A673 (cell line): Measurements from ENCODE around the gene ACSL4. TPM values are rescaled to one million over a fixed set of nuclear protein-coding genes. Genes with fewer than 3 reads are reported as not detected.

Source experiments
- BruUV-seq: library from RNA; stranded (reverse); fragments of 400-500 nt; replicated peaks from 2 replicates; lab custom pipeline; 2021; lab: Mats Ljungman, UMichigan
- CTCF ChIA-PET: fragments of 300-600 bp; sonication (Branson Sonifier 250); formaldehyde crosslinking; loops from one replicate; lab custom pipeline; 2022; ENCODE audit warnings: antibody characterized with exemption; lab: Charles Lee
- POLR2A ChIA-PET: fragments of 300-600 bp; sonication (Branson Sonifier 250); formaldehyde crosslinking; loops from one replicate; lab custom pipeline; 2022; ENCODE audit warnings: antibody characterized with exemption; ENCODE audit not compliant: low non-redundant PET; lab: Charles Lee
- DNase-seq: peaks from one replicate; pipeline ENCODE4 v3.0.0-alpha.2; 2015; ENCODE audit warnings: low spot score
- H3K27ac ChIP-seq: fragments of 200-600 bp; sonication (generic); 2 replicates; pipeline ENCODE4 v1.5.1; 2016; ENCODE audit warnings: mixed run types, low read depth, mild to moderate bottlenecking, mixed read lengths, antibody characterized with exemption, low read length; ENCODE audit not compliant: poor library complexity, severe bottlenecking
- H3K27me3 ChIP-seq: fragments of 200-600 bp; sonication (generic); replicated peaks from 2 replicates; pipeline ENCODE4 v1.6.1; 2017; ENCODE audit warnings: mixed run types, low read depth, mild to moderate bottlenecking, mixed read lengths, antibody characterized with exemption, low read length; ENCODE audit not compliant: insufficient read depth, poor library complexity
- H3K36me3 ChIP-seq: fragments of 200-600 bp; sonication (generic); 2 replicates; pipeline ENCODE4 v1.6.1; 2016; ENCODE audit warnings: mixed run types, mild to moderate bottlenecking, mixed read lengths, antibody characterized with exemption, low read length; ENCODE audit not compliant: insufficient read depth, poor library complexity, severe bottlenecking
- H3K4me1 ChIP-seq: fragments of 200-600 bp; sonication (generic); 2 replicates; pipeline ENCODE4 v1.6.1; 2017; ENCODE audit warnings: mixed run types, mild to moderate bottlenecking, mixed read lengths, antibody characterized with exemption, low read length; ENCODE audit not compliant: insufficient read depth, poor library complexity, severe bottlenecking
- H3K4me3 ChIP-seq: fragments of 200-600 bp; sonication (generic); 2 replicates; pipeline ENCODE4 v1.5.1; 2016; ENCODE audit warnings: low read depth, mixed run types, mild to moderate bottlenecking, mixed read lengths, low read length; ENCODE audit not compliant: poor library complexity, severe bottlenecking
- H3K9me3 ChIP-seq: fragments of 200-600 bp; sonication (generic); 2 replicates; pipeline ENCODE4 v1.6.1; 2016; ENCODE audit warnings: mixed run types, low read depth, mild to moderate bottlenecking, mixed read lengths, antibody characterized with exemption, low read length; ENCODE audit not compliant: poor library complexity, severe bottlenecking
- CTCF ChIP-seq: fragments of 300-800, 200-600 bp; sonication (generic); conservative IDR thresholded peaks from 2 replicates; pipeline ENCODE4 v1.5.1; 2017; ENCODE audit warnings: low read depth, mild to moderate bottlenecking, antibody characterized with exemption, low read length, moderate library complexity, mixed read lengths
- EZH2 ChIP-seq: fragments of 200-600 bp; sonication (generic); IDR thresholded peaks from 2 replicates; pipeline ENCODE4 v1.6.1; 2017; ENCODE audit warnings: borderline replicate concordance, low read depth, mild to moderate bottlenecking, mixed read lengths, antibody characterized with exemption, low read length; ENCODE audit not compliant: poor library complexity, severe bottlenecking
- intact Hi-C: fragments of 100-400 bp; cut with micrococcal nuclease; formaldehyde crosslinking; loops from one replicate; pipeline ENCODE4 v1.10.0; 2022; ENCODE audit not compliant: unreplicated experiment
- total RNA-seq: library from RNA; stranded (reverse); gene quantifications from 2 replicates; pipeline ENCODE4 v1.2.3, GENCODE V29; 2021

ACSL4 gene
- total RNA-seq, 1 experiment from 2014 or later = 59.7 TPM

GRCh38 chrX:109626637-109627036 lies 106.4 kb downstream of the ACSL4 start:
- no peak for TF ChIP-seq CTCF
- no peak for TF ChIP-seq EZH2
- Histone ChIP-seq H3K4me3 (no peak overlapping the region), H3K27ac (no peak overlapping the region), H3K36me3 (no peaks in the 10 kb centered on the region), H3K4me1 (no peaks in the 10 kb centered on the region), H3K9me3 (no peaks in the 10 kb centered on the region), H3K27me3 (no peaks in the 10 kb centered on the region)
- intact Hi-C loops = no loop called here
- ChIA-PET CTCF (no interaction called here), POLR2A (no interaction called here)
- no peak for DNase-seq
- BruUV-seq = no TSS peak

GRCh38 chrX:109624641-109625616 lies 108.1 kb downstream of the ACSL4 start, which contains the start of gene KCNE5:
TSS of gene KCNE5 (minus strand) at chrX:109625172. CDS start at chrX:109625020, 152 bp downstream.
- no peaks in the 10 kb centered on the region for H3K27me3 ChIP-seq
- H3K27ac ChIP-seq = no peak within 1 kb of the TSS
- CTCF ChIA-PET = no interaction called here
- H3K9me3 ChIP-seq = no peaks in the 10 kb centered on the region
- H3K4me1 ChIP-seq = no peaks in the 10 kb centered on the region
- POLR2A ChIA-PET = no interaction called here
- TF ChIP-seq CTCF = no peak
- no peak for TF ChIP-seq EZH2
- intact Hi-C loops = no loop called here
- no peak within 1 kb of the TSS for H3K4me3 ChIP-seq
- DNase-seq = no peak
- no TSS peak for BruUV-seq
- H3K36me3 ChIP-seq = no peaks in the 10 kb centered on the region

- POLR2A ChIA-PET = no interaction called here
- BruUV-seq = no TSS peak
- Histone ChIP-seq H3K9me3 (no peaks in the 10 kb centered on the region), H3K4me1 (no peaks in the 10 kb centered on the region), H3K36me3 (no peaks in the 10 kb centered on the region), H3K27ac (no peak overlapping the region), H3K27me3 (no peaks in the 10 kb centered on the region), H3K4me3 (no peak overlapping the region)
- no peak for TF ChIP-seq CTCF
- no peak for TF ChIP-seq EZH2
- intact Hi-C loops = no loop called here
- DNase-seq = no peak
- CTCF ChIA-PET = no interaction called here
Observed at GRCh38 chrX:109623997-109624396, 109.1 kb downstream of the ACSL4 start.
